ENCODE results near the gene IFI6. TPM values are rescaled to one million over a fixed set of nuclear protein-coding genes. Genes with fewer than 3 reads are reported as not detected.
"Not testable (repeated sequence)": the region's sequence is repeated elsewhere in the genome, so short reads cannot be mapped to it uniquely, and the experiment has no call there.

IFI6 gene
- total RNA-seq, 1 donor from 2014 or later = 126 TPM

DNA sequence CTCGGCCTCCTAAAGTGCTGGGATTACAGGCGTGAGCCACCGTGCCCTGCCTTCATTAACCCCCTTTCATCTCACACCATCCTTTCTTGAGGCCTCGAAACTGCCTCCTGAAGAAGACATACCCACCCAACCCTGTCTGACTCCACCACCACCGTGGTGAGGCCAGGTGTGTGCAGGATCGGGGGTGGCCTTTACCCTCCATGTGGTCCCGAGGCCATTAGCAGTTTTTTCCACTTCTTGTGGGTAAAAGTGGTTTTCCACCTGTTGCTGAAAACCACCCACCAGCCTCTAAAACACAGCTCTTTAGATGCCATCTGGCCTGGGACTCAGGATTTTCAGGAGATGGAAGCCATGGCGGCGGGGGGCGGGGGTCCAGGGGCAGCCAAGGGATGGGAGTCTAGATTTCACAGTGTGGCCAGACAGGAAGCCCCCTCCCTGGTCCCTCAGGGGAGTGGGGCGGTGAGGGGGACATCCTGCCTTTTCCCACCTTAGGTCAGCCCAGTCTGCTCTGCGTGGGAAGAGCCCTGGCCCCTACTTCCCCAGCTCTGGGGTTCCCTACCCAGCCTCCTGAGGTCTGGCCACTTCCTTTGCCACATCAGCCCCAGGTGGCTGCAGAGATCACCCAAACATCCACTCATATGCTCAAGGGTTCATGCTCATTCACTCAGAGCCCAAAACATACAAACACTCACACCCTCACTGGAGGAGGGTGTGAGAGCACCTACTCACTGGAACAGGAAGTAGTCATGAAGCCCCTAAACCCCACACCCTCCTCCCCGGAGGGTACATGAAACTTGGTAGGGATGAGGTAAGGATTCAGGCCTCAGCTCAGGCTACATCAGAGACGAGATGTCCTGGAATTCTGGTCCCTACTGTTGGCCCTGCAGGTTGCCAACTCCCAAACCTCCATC lies 39.4 kb downstream of the IFI6 start:
- DNase-seq (ENCODE audit: low spot score) = no peak

DNA sequence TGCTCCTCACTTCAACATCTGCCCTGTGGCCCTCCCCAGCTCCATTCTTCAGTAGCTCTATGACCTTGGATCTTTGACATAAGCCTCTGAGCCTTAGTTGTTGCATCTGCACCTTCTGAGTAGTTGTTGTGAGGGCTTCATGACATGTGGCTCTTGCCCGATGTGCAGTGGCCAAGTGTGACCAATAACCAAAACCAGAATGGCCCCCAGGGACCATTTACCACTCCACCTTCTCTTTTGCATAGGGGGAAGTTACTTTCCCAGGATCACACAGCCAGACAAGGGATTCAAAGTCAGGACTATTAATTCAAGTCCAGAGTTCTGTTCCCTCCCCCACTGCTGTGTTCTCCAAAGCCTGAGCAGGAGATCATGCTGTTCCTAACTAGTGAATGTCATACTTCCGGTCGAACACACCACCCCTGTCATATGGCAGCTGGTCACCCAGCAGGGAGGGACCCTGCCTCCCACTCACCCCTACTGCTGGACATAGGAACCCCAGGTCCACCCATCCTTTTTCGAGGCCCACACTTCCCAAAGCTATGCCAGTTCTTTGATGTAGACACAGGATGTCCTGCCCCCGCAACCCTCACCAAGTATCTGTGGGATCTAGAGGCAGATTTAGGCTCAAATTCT lies 41.0 kb downstream of the IFI6 start:
- DNase-seq (ENCODE audit: low spot score) = no peak

DNA sequence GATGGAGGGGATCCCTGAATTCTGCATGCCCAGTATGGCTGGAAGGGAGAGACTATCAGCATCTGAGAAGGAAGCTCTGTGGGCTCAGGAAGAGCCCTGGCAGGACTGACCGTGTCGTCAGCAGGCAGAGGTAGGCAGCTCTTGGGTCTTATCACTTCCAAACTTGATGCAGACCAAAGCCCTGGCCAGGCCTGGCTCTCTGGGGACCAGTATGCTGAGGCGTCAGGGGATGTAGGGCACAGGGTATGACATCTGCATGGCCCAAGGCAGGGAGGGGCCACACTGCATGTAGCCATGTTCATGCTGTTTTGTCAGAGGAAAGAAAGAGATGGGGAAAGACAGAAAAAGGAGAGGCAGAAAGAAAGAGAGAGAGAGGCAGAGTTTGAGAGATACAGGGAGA lies 43.3 kb downstream of the IFI6 start:
- no peak for DNase-seq (ENCODE audit: low spot score)

DNA sequence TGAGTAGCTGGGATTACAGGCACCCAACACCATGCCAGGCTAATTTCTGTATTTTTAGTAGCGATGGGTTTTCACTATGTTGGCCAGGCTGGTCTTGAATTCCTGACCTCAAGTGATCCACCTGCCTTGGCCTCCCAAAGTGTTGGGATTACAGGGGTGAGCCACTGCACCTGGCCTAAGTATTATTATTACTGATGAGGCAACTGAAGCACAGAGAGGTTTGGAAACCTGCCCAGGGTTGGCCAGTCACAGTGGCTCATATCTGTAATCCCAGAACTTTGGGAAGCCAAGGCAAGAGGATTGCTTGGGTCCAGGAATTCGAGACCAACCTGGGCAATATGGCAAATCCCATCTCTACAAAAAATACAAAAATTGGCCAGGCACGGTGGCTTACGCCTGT lies 44.3 kb downstream of the IFI6 start:
- DNase-seq (ENCODE audit: low spot score) = not testable (repeated sequence)

DNA sequence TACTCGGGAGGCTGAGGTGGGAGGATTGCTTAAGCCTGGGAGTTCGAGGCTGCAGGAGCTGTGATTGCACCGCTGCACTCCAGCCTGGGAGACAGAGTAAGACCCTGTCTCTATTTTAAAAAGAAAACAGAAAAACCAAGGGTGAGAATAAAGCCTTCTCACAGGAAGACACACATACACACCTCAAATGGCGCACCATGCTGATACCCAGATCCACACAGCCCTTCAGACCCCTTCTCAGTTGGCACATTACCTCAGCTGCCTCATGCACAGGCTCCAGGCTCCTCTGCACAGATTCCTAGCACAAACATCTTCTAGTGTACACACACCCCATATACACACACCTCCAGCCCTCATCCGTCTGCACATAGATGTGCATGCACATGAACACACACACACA lies 44.9 kb downstream of the IFI6 start:
- no peak for DNase-seq (ENCODE audit: low spot score)

DNA sequence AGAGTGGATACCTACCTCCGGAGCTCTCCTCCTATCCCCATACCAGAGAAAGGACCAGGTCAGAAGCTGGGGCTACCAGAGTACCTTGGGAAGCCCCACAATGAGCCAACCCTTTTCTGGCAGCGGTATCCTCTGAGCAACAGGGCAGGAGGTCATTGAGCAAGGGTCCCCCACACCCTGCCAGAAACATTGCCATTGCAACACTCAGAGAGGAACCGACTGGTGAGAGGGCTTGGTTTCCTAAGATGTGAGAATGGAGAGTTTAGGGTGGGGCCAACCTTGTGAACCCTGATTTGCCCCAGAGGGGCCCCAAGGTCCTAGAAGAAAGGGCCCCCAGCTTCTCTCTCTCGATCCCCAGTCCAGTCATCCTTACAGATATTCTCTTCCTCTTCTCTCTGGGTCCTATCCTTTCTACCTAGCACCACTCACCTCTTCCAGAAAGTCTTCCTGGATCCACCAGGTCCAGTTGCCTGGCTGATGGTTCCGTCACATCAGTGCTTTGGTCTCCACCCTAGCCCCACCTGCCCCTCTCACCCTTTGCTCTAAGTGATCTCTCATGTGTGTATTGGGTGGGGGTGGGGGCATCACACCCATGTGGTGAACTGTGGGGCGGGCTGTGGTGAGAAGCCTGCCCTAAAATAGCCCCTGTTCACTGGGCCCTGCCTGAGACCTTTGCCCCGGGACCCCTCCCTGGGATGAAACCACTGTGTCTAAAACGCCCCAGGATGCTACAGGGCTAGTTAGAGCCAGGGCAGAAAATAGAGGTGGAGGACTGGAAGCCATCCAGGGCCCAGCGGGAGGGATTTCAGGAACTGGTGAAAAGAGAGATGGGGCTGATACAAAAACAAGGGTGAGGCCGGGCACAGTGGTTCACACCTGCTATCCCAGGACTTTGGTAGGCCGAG lies 45.7 kb downstream of the IFI6 start:
- no peak for DNase-seq (ENCODE audit: low spot score)

DNA sequence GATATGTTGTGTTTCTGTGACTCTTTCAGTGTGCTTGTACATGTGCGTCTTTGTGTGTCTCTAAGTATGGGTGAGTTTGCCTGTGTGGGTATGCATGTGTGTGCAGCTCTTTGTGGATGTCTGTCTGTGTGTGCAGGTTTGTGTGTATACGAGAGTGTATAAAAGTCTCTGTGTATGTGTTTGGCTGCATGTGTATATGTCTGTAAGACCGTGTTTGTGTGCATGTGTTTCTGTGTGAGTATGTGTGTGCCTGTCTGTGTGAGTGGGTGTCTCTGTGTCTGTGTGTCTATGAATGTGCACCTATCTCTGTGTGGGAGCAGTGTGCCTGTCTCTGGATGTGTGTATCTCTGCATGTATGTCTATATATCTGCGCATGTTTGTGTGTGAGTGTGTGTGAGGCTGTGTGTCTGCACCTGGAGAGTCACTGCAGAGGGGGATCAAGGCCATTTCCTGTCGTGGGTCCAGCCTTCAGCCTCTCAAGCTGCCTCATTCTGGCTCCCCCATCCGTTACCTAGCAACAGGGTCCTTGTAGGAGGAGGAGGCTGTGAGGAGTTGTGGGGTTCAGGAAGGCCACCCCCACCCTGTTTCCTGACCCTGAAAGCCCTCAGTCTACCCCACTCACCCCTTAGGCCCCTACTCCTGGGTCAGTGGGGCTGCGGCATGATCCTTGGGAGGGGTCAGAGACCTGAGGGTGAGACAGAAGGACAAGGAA lies 47.4 kb downstream of the IFI6 start:
- DNase-seq (ENCODE audit: low spot score) = no peak

DNA sequence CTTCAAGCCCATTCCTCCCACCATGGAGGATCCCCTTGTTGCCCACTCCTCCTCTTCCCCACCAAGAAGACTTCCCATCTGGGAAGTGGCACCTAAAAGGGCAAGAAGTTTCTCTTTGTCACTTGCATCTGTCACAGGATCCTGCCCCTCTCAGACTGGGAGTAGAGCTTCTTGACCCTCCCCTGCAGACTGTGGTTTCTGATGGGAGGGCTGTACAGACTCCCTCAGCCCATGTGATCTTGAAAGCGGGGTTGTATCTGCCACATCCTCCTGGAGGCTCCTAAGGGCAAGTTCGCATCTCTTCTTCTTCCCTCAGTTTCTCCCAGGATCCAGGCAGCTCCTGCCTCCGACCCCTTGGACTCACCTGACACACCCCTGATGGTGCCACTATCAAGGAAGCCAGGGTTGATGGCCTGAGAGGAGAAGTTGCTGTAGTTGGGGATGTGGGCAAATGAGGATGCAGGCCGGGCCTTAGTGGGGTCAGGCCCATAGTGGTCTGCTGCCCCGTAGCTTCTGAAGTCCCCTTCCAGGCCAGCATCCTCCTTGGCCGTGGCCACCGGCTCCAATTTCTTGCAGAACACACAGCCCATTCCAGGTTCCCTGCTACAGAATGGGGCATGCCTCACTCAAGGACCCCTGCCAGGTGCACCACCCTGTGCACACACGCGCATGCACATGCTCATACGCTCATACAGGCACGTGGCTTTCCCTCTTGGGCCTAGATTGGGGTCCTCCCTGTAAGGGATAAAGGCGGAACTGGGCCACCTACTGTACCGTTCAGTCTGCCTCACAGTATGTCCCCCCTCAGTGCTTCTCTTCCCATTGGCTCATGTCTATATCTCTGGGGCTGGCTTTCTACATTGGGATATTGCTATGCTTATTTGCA lies 48.4 kb downstream of the IFI6 start:
- no peak for DNase-seq (ENCODE audit: low spot score)

DNA sequence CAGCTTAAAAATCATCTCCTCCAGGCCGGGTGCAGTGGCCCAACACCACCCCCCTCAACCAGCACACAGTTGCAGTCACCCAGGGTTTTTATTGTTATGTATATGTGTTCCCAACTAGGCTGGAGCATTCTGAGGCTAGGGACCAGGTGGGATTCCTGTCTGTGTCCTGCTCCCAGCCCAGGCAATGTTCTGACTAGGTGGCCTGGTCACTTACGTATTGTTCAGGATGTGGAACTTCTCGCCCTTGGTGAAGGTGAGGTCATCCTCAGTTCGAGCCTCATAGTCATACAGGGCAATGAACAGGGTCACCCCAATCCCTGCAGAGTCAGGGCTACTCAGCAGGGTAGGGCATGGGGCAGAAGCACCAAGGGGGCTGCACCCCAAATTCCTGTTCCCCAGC lies 49.2 kb downstream of the IFI6 start:
- no peak for DNase-seq (ENCODE audit: low spot score)

DNA sequence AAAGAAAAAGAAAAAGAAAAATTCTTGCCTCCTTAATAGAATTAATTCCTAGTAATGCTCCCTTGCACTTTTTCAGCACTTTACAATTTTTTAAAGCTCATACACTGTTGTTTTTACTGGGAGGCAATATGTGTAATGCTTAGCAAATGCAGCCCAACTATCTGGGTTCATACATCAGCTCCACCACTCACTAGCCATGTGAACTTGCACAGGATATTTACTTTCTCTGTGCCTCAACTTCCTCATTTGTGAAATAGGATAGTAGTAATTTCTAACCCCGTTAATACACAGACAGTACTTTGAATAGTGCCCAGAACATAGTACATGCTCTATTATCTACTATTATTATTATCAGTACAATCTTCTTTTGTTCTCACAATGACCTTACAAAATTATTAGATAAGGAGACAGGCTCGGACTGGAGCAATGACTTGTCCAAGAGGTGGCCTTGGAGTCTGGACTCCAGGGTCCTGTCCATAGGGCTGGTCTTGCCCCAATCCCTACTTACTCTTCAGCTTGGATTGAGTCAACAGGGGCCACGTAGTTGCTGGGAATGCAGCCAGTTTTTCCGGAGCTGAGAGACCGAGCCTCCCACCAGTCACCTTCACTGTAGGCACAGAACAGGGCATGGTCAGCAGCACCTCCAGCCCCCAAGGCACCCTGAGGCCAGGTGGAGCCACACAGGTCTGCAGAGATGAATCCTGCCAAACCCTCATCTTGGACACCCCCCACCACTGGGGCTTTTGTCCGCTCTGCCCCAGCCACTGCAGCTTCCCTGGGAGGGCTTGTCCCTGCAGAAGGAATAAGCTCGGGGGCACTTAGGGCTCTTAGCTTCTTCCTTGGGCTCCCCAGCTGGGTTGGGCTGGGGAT lies 50.7 kb downstream of the IFI6 start:
- no peak for DNase-seq (ENCODE audit: low spot score)

DNA sequence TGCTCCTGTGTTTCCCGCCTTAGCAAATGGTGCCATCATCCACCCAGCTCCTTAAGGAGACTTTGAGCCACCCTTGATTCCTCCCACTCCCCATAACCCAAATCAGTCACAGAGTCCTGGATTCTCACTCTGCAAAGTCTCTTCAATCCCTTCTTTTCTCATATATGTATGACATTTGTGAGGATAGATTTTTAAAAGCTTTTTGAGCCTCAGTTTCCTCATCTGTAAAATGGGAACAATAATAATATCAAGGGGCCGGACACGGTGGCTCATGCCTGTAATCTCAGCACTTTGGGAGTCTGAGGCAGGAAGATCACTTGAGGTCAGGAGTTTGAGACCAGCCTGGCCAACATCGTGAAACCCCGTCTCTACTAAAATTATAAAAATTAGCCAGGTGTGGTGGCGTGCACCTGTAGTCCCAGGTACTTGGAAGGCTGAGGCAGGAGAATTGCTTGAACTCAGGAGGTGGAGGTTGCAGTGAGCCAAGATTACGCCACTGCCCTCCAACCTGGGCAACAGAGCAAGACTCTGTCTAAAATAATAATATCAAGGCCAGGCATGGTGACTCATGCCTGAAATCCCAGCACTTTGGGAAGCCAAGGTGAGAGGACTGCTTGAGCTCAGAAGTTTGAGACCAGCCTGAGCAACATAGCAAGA lies 52.1 kb downstream of the IFI6 start:
- not testable (repeated sequence) for DNase-seq (ENCODE audit: low spot score)

DNA sequence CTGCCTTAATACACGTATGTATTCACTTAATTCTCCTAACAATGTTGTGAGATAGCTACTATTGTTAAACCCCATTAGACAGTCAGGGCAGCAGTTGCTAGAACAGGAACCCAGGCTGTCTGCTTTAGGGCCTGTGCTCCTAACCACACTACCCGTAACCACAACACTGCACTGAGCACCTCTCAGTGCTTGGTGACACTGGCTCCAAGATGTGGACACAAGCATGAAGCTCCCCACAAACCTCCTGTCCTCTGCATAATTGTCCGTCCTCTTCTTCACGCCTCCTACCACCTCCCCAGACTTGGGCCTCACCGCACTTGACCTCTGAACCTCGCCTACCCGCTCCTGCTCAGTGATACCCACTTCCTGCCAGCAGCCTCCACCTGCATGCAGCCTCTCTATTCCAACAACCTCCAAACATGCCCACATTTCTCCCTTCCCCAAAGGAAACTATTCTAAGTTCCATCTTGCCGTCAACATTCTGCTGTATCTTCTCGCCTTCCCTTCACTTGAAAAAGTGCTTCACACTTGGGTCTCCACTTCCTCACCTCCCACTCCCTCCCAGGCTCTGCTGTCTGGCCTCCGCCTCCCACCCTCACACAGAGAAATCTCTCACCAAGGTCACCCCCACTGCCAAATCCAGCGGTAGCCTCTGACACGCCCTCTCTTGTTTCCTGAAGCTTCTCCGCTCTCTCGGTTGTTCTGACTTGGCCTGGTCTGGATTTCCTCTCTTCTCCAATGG lies 53.5 kb downstream of the IFI6 start:
- DNase-seq (ENCODE audit: low spot score) = no peak

DNA sequence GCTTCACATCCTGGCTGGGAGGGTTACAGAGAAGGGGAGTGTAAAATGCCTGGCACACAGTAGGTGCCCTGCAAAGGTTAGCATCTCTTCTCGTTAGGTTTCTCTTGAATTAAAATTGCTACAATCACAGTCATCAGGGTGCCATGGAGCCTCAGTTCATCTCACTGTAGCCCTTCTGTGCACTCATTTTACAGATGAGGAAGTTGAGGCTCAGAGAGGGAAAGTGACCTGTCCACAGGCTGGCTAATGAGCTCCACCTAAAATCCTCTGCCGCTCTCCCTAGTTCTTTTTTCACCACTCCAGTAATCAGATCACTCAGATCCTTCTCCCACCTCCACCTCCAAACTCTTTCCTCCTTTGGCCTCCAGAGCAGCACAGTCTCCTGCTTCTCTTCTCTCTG lies 54.6 kb downstream of the IFI6 start:
- no peak for DNase-seq (ENCODE audit: low spot score)

DNA sequence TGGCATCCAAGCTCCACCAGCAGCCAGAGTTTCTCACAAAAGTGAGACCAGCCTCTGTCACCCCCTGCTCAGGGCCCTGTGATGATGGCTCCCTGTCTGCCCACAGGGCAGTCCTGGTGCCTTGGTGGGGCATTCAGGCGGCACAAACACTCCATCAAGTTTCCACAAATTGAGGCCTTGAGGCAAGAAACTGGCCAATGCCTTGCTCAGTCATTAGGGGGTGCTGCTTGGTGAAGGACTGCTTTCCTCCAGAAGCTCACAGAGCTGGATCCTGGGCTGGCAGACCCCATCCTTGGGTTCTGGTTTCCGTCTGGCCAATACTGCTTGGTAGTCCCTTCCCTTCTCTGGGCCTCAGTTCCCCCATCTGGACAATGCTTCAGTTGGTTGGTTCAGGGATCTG lies 55.6 kb downstream of the IFI6 start:
- DNase-seq (ENCODE audit: low spot score) = no peak
